ENCODE data around the gene DNAJC18. TPM values are rescaled to one million over a fixed set of nuclear protein-coding genes. Genes with fewer than 3 reads are reported as not detected.
"Not testable (repeated sequence)": the region's sequence is repeated elsewhere in the genome, so short reads cannot be mapped to it uniquely, and the experiment has no call there.

The DNAJC18 gene
- polyA plus RNA-seq, 1 donor, result 22.1 TPM

DNA sequence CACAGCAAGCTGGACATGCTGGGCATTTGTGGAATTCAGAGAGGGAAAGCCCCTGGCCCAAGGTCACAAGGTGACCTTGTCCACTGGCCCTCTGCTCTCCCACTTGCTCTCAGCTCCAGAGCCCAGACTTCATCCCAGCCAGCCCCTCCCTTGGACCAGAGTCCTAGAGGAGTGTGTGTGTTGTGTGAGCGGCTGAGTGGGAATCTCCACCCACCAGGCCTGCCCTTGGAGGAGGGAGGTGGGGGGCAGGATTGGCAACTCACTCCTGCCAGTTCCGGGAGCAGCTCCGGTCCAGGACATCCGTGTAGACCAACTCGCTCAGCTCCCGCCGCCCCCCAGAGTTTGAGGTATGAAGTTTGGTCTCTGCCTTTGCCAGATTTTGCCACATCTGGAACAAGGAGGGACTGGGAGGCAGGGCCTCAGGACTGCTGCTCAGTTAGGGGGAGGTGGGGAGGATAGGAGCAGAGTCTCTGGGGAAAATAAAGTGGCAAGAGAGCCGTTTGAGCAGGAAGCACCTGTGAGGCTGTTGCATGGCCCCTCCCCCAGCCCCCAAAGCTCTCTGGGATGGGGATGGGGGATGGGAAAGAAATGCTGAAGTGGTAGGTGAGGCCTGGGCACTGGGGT, 51.0 kb downstream of the DNAJC18 start:
- DNase-seq (ENCODE audit: low read depth), result no peak

- no peak for DNase-seq (ENCODE audit: low read depth)
Observed at GRCh38 chr5:139387611-139388197, 51.6 kb downstream of the DNAJC18 start.

- DNase-seq (ENCODE audit: low read depth), result not testable (repeated sequence)
Observed at GRCh38 chr5:139386956-139387355, 52.4 kb downstream of the DNAJC18 start.

GRCh38 chr5:139386050-139386438, 53.3 kb downstream of the DNAJC18 start:
- DNase-seq (ENCODE audit: low read depth), result no peak

DNA sequence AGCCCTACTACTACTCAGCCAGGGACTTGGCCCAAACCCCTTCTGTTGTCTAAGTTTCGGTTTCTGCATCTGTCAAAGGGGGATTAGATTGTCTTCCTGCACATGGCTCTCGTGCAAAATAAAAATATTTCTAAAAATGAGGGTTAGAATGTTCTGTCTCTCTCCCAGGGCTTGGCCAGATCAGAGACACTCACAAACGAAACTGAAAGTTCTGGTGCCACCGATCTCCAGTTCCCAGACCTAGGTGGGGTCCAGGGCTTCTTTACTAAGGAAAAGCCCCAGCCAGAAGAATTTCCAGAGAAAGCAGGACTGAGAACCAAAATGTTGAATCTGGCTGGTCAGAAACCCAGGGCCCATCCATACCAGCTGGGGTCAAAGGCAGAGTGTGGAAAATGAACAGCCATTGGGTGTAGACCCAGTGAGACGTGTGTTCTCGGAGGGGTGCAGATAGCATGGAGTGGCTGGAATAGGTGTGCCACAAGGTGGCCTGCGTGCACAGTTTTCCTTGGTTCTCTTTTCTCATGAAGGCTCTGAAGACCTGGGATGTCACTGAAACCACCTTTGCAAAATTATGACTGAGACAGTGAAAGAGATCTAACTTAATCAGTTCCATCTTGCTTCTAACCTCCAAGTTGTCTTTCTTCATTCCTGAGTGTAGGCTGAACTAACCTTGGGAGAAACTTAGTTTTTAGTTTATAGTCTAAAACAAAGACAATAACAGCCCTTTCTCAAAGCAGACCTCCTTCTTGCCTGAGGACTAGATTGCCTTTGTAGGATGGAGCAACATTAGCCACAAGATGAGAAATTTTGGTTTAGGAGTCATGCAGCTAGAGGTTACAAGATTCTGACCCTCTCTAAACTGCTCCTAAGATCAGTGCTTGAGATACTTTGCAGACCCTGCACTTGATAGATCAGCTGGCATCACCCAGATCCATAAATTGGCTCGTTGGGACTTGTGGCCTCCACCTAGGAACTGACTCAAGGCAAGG, 54.0 kb downstream of the DNAJC18 start:
- no peak for DNase-seq (ENCODE audit: low read depth)

- DNase-seq (ENCODE audit: low read depth), result no peak
Observed at GRCh38 chr5:139384591-139385051, 54.7 kb downstream of the DNAJC18 start.

DNA sequence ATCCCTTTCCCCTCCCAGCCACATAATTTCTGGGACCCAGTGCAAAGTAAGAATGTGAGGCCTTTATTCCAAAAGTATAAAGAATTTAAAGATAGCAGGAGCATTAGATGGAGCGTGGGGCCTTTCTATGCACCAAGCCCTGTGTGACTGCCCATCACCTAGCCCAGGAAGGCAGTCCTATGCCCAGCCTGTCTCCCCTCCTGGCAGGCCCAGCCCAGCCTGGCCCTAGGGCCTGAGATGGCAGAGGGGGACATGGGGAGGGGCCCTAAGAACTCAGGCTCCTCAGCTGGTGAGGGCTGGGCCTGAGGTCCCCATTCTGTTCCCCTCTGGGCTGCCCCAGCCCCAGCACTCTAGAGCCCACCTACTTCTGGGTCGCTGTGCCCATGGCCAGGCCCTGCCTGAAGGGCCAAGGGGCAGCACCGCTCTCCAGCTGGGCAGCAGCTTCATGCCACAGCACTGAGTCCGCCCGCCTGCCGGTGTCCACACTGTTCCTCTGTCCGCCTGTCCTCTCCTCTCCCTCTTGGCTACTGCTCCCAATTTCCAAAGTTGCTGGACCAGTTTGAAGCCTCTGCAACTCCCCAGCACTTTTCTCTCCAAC, 55.2 kb downstream of the DNAJC18 start:
- DNase-seq (ENCODE audit: low read depth), result no peak

GRCh38 chr5:139383275-139383992, 55.9 kb downstream of the DNAJC18 start, which contains the start of gene SLC23A1:
Gene SLC23A1 (minus strand): TSS chr5:139383297. CDS start chr5:139383253, 44 bp downstream.
- DNase-seq (ENCODE audit: low read depth), result no peak

- no peak for DNase-seq (ENCODE audit: low read depth)
Observed at GRCh38 chr5:139382807-139383206, 56.5 kb downstream of the DNAJC18 start.

DNA sequence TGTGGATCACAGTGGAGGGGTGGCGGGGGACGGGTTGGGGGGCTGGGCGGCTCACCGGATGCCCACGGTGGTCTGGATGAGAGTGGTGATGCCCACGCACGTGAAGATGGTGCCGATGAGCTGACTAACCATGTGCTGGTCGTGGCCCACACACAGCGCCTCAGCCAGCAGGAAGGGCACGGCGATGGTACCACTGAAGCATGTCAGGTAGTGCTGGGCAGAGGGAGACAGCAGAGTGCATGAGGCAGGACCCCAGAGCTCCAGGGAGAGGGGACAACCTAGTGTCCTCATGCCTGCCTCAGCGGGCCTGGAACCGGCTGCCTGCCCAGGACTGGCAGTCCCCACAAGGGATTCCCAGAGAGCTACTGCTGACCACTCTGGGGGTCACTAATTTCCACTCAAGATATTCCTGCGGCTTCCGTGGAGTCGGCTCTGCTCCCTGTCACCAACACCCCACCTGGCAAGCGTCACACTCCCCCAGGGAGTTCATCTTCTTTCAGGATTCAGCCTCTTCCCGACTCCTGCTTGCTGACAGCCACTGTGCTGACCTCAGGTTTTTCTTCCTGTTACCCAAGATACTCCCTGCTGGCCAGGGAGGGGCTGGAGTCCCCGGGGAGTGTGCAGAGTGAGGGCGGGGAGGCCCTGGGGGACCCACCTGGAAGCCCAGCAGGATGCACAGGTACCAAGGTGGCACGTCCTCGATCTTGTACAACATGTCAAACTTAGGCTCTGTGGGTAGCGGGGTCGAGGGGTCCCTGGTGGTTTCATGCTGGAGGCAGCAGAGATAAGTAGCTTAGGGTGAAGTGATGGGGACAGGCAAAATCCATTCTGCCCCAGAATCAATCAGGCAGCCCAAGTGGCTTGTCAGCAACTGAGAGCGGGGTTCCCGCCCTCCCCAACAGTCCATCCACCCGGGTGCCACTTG, 57.2 kb downstream of the DNAJC18 start:
- no peak for DNase-seq (ENCODE audit: low read depth)

DNA sequence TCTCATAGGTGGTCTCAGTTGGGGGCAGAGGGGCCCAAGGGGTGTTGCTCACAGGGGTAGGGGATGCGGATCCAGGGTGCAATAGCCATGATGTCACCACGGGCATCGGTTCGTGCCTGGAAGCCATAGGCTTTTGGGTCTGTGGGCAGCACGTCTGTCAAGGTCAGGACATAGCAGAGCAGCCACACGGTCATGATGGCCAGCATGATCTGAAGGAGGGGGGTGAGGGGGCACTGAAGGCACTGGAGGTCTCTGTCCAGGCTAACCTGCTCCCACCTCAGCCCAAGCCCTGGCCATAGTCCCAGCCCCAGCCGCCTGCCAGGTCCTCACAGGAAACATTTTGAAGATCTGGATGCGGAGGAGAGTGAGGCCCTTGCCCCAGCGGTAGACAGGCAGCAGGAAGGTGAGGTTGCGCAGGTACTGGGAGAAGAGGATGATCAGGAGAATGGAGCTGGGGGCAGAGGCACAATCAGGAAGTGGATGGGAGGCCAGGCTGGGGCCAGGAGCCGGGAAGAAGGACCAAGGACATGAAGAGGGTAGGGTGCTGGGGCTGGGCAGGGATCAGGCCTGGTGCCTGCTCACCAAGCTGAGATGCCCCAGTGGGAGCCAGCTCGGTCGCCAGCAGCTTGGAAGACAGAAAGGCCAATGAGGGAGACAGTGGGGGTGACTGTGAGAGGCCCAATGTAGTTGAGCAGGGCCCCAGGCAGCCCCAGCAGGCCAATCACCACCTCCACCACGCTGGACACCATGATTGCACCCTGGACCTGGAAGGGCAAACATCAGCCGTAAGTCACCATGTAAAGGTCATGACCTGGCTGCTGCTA, 59.5 kb downstream of the DNAJC18 start:
- no peak for DNase-seq (ENCODE audit: low read depth)

GRCh38 chr5:139378941-139379361, 60.4 kb downstream of the DNAJC18 start:
- no peak for DNase-seq (ENCODE audit: low read depth)

DNA sequence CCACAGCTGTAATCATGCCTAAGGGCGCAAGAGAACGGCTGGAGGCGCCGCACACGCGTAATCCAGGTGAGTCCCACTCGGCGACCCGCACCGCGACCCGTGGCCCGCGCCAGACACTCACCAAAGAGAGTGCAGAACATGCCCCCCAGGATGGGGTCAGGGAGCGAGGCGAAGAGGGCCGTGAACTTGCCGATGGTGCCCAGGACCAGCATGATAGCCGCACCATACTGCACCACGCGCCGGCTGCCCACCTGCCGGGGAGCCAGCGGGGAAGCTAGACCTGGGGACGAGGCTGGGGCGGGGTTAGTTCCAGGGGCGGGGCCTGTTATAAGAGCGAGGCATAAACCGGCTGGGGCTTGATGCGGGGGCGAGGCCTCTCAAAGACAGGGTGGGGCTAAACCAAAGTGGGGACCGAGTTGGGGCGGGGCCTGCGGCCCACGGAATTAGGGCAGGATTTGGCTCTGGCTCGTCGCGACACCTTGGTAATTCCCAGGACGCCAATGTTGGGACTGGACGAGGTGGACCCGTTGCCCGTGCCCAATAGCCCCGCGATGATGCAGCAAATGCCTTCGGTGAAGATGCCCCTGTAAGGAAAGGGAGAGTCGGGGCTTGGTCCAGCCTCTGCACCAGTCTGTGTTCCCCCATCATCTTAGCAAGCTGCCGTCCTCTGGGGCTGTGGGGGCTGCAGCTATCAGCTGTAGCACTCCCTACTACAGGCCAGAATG, 61.1 kb downstream of the DNAJC18 start:
- no peak for DNase-seq (ENCODE audit: low read depth)

DNA sequence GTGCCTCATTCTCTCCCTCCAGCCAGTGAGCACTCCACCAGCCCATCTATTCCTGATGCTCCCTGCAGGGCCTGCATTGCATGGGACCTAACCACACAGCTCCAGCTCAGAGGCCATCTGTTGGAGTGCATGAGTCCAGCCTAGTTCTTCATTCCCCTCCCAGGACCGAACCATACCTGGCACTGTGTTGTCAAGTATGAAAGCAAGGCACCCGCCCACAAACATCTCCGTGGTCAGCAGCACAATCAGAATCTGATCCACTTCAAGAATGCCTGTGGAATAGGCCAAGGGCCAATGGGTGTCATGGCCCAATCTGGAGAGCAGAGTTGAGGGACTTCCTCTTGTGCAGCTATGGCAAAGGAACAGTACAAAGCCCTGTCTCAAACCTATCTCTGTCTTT, 62.1 kb downstream of the DNAJC18 start:
- no peak for DNase-seq (ENCODE audit: low read depth)

DNA sequence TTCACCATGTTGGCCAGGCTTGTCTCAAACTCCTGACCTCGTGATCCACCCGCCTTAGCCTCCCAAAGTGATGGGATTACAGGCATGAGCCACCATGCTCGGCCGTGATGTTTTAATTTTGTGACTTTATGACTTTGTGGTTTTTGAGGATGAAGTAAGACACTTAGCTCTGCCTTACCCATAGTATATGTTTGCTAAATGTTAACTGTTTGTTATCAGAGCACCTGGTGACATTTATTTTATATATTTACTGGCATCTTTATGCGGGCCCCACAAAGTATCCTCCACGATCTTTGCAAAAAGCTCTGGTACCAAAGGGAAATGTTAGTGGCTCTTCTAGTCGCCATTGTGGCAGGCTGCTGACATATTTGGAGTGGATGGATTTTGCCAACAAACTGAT, 63.0 kb downstream of the DNAJC18 start:
- DNase-seq (ENCODE audit: low read depth), result no peak

DNA sequence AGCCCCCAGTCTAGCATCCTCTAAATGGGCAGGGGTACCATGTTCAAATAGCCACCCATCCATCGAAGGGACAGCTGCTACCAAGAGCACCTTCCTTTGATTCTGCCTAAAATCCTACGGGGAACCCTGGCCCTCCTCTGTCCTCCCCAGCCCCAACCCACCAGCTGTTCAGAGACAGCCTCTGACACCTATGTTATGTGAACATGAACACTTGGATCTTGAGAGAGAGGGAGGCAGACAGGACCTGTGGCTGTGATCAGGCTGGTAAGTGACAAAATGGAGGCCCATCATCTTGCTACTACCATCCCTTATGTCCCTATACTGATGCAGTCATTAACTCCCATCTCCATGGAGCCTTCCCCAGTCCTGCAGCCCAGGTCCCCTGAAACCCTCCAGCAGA, 64.4 kb downstream of the DNAJC18 start:
- no peak for DNase-seq (ENCODE audit: low read depth)

DNA sequence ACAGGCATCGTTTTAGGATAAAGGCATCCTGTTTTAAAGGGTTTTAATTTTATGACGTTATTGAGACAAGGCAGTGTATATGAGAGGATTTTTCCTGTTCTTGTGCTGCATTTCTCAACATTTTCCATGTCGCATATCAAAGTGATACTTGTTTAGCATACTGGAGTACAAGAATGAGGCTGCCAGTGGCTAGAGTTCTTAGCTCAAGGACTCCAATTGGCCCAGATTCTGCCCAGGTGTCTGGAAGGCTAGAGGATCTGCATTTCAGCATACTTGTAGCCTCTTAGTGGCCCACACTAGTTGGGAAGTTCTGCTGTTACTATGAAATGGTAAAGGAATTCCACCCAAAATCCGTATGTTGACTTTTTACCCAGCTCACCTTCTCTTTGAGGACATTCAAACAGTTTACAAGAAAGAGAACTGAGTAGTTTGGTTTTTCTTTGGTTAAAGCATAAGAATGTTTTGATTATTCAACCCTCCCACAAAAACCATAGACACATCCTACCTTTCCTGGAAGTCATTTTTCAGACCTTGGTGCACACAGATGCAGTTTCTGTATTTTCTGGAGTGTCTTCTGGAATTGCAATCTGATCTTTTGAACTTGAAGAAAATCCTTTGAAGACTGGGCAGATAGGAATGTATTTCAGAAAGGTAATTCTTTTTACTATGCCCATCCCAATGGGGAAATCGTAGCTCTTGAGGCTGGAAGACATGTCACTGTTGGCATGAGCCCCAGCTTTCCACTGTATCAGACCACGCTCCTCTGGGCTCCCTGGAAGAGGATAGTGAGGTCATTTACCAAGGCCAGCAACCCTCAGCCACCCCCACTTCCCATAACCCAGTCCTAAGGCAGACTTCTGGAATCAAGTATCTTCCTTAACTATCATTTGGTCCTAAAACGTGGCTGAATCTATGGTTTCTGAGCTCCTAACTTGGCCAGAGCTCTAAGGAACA, 67.6 kb downstream of the DNAJC18 start:
- DNase-seq (ENCODE audit: low read depth), result no peak
